ENCODE data around the gene PDK2. TPM values are rescaled to one million over a fixed set of nuclear protein-coding genes. Genes with fewer than 3 reads are reported as not detected.

PDK2 gene
- total RNA-seq, 4 donors from 2014 or later: 33.2 to 114 (median 69.6) TPM

DNA sequence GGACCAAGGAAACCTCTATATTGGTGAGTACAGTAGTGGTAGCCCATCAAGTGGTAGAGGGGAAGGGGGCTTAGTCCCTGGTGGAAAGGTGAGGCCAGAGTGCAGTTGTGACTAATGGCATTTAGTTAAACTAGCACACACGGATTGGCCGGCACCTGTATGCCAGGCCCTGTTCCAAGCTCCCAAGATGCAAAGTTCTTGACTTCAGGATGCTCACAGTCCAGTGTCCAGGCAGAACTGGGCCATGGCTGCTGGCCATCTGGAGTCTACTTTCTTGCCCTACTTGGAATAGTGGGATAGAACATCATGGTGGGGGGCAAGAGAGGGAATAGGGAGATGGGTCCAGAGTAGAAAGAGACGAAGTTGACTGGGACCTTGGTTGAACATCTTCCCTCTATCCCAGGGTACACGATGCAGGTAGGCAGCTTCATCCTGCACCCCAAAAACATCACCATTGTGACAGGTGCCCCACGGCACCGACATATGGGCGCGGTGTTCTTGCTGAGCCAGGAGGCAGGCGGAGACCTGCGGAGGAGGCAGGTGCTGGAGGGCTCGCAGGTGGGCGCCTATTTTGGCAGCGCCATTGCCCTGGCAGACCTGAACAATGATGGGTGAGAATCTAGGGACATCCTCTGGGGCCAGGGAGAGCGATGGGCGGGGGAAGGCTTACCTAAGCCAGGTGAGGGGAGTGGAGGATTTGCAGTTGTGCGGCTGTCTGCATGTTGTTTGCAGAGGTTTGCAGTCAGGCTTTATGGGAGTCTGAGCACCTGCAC is 24.1 kb upstream of the PDK2 start:
- H3K27ac ChIP-seq: no peak overlapping the region
- H3K4me1 ChIP-seq: peaks cover 2% of the 10 kb centered on the region
- H3K4me3 ChIP-seq: no peak overlapping the region
- peaks cover 46% of the 10 kb centered on the region for H3K36me3 ChIP-seq
- TF ChIP-seq POLR2A (IDR thresholded peaks at IDR 0.05) (no peak), POLR2AphosphoS5 (IDR thresholded peaks at IDR 0.05) (no peak), EP300 (IDR thresholded peaks at IDR 0.05) (no peak)
- TF ChIP-seq, protein P1, sequence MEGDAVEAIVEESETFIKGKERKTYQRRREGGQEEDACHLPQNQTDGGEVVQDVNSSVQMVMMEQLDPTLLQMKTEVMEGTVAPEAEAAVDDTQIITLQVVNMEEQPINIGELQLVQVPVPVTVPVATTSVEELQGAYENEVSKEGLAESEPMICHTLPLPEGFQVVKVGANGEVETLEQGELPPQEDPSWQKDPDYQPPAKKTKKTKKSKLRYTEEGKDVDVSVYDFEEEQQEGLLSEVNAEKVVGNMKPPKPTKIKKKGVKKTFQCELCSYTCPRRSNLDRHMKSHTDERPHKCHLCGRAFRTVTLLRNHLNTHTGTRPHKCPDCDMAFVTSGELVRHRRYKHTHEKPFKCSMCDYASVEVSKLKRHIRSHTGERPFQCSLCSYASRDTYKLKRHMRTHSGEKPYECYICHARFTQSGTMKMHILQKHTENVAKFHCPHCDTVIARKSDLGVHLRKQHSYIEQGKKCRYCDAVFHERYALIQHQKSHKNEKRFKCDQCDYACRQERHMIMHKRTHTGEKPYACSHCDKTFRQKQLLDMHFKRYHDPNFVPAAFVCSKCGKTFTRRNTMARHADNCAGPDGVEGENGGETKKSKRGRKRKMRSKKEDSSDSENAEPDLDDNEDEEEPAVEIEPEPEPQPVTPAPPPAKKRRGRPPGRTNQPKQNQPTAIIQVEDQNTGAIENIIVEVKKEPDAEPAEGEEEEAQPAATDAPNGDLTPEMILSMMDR (IDR thresholded peaks at IDR 0.05): no peak
- H3K9me3 ChIP-seq: no peaks in the 10 kb centered on the region
- DNase-seq (ENCODE audit: low spot score in 2 of 2): no peak
- WGBS: 87% methylated on average over 12 of the region's 16 CpGs
- H3K27me3 ChIP-seq: no peaks in the 10 kb centered on the region

DNA sequence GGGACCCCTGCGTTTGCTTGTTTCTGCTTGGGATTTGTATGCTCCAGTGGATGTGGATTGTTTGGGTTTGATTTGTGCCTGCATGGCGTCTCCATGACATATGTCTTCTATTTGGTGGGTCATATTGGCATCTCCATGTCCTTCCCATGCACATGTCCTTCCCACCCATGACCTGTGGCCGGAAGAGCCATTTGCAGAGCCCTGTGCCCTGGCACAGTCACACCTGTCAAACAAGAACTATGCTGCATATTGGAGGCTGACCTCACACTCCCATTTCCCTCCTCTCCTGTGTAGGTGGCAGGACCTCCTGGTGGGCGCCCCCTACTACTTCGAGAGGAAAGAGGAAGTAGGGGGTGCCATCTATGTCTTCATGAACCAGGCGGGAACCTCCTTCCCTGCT is 23.5 kb upstream of the PDK2 start:
- TF ChIP-seq POLR2A (IDR thresholded peaks at IDR 0.05) (no peak), EP300 (IDR thresholded peaks at IDR 0.05) (no peak)
- TF ChIP-seq, protein P1 (IDR thresholded peaks at IDR 0.05): no peak
- no peaks in the 10 kb centered on the region for H3K27me3 ChIP-seq
- no peak overlapping the region for H3K27ac ChIP-seq
- DNase-seq (ENCODE audit: low spot score in 2 of 2): no peak
- WGBS: 84% methylated on average over 6 of the region's 6 CpGs
- H3K4me1 ChIP-seq: no peaks in the 10 kb centered on the region
- no peak overlapping the region for H3K4me3 ChIP-seq
- peaks cover 51% of the 10 kb centered on the region for H3K36me3 ChIP-seq
- H3K9me3 ChIP-seq: no peaks in the 10 kb centered on the region

DNA sequence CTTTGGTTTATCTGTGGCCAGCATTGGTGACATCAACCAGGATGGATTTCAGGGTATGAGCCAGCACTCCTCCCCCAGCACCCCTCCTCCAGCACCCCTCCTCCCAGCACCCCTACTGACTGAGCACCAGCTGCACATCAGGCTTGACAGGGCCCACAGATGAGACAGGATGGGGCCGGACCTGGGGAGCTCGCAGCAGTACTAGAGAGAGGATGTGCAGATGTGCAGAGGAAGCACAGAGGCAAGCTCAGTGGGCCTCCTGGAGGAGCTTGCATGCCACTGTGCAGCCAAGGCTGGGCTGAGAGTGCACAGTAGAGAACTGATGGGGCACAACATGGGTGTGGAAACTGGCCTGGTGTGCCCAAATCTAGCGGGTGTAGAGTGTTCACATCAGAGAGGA is 23.0 kb upstream of the PDK2 start:
- DNase-seq (ENCODE audit: low spot score in 2 of 2): no peak
- H3K27me3 ChIP-seq: no peaks in the 10 kb centered on the region
- no peaks in the 10 kb centered on the region for H3K4me1 ChIP-seq
- H3K4me3 ChIP-seq: no peak overlapping the region
- H3K9me3 ChIP-seq: no peaks in the 10 kb centered on the region
- peaks cover 56% of the 10 kb centered on the region for H3K36me3 ChIP-seq
- no peak overlapping the region for H3K27ac ChIP-seq
- TF ChIP-seq POLR2AphosphoS5 (IDR thresholded peaks at IDR 0.05): no peak
- TF ChIP-seq POLR2A (IDR thresholded peaks at IDR 0.05): no peak
- WGBS: 87% methylated on average over 3 of the region's 3 CpGs

DNA sequence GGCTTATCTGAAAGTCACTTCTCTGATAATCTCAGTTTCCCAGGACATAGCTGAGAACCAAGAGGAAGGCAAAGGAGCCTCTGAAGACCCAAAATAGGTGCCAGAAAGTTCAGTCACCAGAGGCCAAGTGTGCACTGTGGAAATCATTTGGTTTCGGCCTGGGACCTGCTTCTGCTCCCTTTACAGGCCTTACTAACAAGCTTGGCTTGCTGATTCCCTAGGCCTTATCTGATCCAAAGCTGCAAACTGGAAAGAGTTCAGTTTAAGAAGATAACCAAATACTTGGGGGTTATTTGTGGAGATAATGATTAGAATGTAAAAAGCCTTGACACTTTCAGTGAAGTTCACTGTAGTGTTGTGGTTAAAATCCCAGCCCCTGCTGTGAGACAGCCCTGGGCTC is 22.2 kb upstream of the PDK2 start:
- H3K4me3 ChIP-seq: no peak overlapping the region
- WGBS: 71% methylated on average over 1 of the region's 1 CpG
- H3K4me1 ChIP-seq: no peaks in the 10 kb centered on the region
- H3K9me3 ChIP-seq: no peaks in the 10 kb centered on the region
- H3K27me3 ChIP-seq: no peaks in the 10 kb centered on the region
- peaks cover 64% of the 10 kb centered on the region for H3K36me3 ChIP-seq
- no peak for DNase-seq (ENCODE audit: low spot score in 2 of 2)
- TF ChIP-seq POLR2AphosphoS5 (IDR thresholded peaks at IDR 0.05) (no peak), EP300 (IDR thresholded peaks at IDR 0.05) (no peak), POLR2A (IDR thresholded peaks at IDR 0.05) (no peak)
- TF ChIP-seq, protein P1 (IDR thresholded peaks at IDR 0.05): no peak
- H3K27ac ChIP-seq: no peak overlapping the region

DNA sequence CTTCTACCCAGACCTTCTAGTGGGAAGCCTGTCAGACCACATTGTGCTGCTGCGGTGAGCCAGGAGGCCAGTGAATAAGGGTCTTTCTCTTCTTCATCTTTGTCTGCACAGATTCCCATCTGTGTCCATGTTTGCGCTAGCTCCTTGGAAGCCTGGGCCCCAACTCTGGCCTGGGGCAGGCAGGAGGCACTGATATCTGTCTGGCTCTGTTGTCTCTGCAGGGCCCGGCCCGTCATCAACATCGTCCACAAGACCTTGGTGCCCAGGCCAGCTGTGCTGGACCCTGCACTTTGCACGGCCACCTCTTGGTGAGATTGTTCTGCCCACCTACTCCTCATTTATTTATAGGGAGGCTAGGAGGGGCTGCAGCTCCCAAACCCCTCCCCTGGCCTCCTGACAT is 20.9 kb upstream of the PDK2 start:
- no peak for TF ChIP-seq POLR2AphosphoS5 (IDR thresholded peaks at IDR 0.05)
- no peak for TF ChIP-seq POLR2A (IDR thresholded peaks at IDR 0.05)
- TF ChIP-seq, protein P1 (IDR thresholded peaks at IDR 0.05): no peak
- no peak for TF ChIP-seq EP300 (IDR thresholded peaks at IDR 0.05)
- H3K27me3 ChIP-seq: no peaks in the 10 kb centered on the region
- no peak overlapping the region for H3K27ac ChIP-seq
- H3K4me3 ChIP-seq: no peak overlapping the region
- H3K36me3 ChIP-seq: peaks cover 75% of the 10 kb centered on the region
- no peaks in the 10 kb centered on the region for H3K9me3 ChIP-seq
- 97% methylated on average over 6 of the region's 6 CpGs for WGBS
- peaks cover 4% of the 10 kb centered on the region for H3K4me1 ChIP-seq
- DNase-seq (ENCODE audit: low spot score in 2 of 2): no peak
